GM21447 (cell line): Measurements from ENCODE around the gene TSKU.

Experiments used
- ATAC-seq: cut with Tn5 transposase; IDR thresholded peaks from one replicate; pipeline ENCODE4 v1.9.1; 2021; ENCODE audit not compliant: unreplicated experiment

Gene TSKU

DNA sequence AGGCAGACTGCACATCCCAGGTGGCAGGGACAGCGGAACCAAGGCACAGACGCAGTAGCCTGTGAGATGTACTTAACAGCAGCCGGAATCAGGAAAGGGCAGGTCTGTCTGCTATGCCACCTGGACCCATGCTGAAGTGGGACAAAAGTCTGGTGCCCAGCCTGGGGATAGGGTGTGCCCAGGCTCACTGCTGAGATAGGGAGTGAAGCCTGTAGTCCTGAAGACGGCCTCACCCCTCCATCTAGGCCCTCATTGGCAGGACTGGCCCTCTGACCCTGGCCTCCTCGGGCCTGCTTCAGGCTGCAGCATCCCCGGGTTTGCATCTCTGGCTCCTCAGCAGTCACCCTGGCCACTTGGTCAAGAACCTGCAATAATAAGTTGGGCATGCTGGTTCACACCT, 32.4 kb upstream of the TSKU start:
- ATAC-seq: no peak

- ATAC-seq: no peak
Measured at GRCh38 chr11:76752321-76753143, 30.6 kb upstream of the TSKU start.

- no peak for ATAC-seq
Measured at GRCh38 chr11:76753449-76753848, 29.7 kb upstream of the TSKU start.

- no peak for ATAC-seq
Measured at GRCh38 chr11:76753950-76754349, 29.2 kb upstream of the TSKU start.

- no peak for ATAC-seq
Measured at GRCh38 chr11:76756341-76756741, 26.8 kb upstream of the TSKU start.

- no peak for ATAC-seq
Measured at GRCh38 chr11:76758311-76758710, 24.8 kb upstream of the TSKU start.

- no peak for ATAC-seq
Measured at GRCh38 chr11:76759092-76759491, 24.1 kb upstream of the TSKU start.

DNA sequence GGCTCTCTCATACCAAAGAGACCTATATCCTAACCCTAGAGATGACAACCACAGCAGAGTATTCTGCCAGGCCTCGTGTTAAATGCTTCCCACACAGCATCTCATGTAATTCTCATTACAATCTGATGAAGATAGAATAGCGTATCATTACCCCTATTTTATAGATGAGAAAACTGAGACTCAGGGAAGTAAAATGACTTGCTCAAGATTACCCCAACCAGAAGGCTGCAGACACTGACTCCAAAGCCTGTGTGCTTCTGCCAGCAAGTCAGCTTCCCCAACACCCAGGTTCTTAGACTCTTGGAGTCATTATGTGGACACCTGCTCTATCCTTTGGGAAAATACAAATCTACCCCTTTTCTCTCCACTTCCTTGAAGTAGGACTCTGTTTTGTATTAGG, 23.6 kb upstream of the TSKU start:
- no peak for ATAC-seq

GRCh38 chr11:76760236-76760635, 22.9 kb upstream of the TSKU start:
- ATAC-seq: no peak

GRCh38 chr11:76761718-76762355, 21.3 kb upstream of the TSKU start:
- no peak for ATAC-seq

GRCh38 chr11:76762356-76762752, 20.8 kb upstream of the TSKU start:
- ATAC-seq: no peak

DNA sequence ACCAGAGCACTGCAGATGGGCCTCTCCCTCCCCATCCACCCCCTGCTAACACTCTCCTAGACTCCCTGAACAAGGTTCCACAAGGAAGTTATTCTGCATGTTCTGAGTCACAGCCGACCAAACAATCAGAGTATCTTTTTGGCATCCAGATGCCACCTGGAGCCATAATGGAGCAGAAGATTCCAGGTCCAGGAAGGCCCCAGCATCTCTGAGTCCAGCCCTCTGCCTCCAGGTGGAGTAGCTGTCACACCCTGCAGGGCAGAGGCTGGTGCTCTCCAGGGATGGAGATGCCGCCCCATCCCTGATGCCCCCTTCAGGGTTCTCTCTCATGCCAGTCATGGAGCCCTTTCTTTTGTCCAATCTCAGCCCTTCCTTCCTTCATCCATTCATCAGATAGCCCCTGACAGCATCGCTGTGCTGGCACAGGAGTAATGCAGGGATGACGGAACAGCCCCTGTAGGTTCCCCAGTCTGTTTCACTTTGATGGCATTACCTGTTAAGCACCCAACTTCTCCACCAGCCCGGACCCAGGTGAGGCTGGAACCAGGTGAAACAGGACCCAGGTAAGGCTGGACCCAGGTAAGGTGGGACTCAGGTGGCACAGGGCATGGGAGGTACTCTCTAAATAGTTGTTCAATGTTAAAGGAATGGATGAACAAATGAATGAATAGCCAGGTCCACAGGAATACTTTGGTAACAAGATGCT, 20.1 kb upstream of the TSKU start:
- no peak for ATAC-seq

- no peak for ATAC-seq
Measured at GRCh38 chr11:76763573-76764346, 19.4 kb upstream of the TSKU start.

DNA sequence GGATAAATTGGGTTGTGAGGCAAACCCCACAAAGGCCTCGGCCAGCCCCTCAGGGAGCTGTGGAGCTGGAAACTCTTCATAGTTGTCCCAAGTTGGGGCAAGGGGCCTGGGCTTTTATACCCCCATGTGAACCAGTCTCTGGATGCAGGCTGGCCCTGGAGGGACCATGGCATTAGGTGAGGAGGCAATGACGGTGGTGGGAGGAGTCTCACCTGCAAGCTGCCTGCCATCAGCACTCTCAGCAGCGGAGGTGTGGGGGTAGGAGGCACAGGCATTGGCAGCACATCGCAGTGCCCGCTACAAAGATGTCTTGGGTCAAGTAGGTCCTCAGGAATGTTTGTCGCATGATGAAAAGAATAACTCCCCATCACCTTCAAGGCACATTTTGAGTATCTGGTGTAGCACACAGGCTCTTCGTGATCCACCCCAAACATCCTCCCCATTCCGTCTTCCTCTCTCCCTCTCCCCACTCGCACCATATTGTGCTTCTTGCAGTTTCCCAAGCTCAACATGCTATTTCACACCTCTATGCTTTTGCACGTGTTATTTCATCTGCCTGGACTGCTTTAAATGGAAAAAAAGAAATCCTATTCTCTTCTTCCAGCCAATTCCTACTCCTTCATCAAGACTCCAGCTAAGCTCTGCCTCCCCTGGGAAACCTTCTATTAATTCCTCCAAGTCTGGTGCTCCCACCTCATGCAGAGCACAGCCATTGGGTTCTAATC, 18.1 kb upstream of the TSKU start:
- no peak for ATAC-seq

GRCh38 chr11:76765863-76766350, 17.2 kb upstream of the TSKU start:
- ATAC-seq: no peak

DNA sequence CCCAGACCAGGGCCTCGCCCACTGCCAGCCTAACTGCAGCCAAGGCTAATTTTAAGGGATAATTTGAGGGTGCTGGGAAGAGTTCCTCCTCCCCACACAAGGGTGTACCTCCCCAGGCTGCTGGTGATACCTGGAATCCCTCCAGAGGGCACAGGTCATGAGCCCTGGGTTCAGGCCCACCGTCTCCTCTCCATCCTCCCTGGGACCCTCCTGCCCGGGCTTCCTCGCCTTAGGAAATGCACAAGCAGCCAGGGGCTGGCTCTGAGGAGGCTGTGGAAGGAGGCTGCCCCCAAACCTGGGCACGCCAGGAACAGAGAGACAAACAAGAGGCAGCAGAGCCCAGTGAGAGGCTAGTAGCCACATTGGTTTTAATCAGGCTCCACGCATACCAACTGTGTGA, 16.6 kb upstream of the TSKU start:
- ATAC-seq: no peak

- ATAC-seq: no peak
Measured at GRCh38 chr11:76767659-76768058, 15.5 kb upstream of the TSKU start.

DNA sequence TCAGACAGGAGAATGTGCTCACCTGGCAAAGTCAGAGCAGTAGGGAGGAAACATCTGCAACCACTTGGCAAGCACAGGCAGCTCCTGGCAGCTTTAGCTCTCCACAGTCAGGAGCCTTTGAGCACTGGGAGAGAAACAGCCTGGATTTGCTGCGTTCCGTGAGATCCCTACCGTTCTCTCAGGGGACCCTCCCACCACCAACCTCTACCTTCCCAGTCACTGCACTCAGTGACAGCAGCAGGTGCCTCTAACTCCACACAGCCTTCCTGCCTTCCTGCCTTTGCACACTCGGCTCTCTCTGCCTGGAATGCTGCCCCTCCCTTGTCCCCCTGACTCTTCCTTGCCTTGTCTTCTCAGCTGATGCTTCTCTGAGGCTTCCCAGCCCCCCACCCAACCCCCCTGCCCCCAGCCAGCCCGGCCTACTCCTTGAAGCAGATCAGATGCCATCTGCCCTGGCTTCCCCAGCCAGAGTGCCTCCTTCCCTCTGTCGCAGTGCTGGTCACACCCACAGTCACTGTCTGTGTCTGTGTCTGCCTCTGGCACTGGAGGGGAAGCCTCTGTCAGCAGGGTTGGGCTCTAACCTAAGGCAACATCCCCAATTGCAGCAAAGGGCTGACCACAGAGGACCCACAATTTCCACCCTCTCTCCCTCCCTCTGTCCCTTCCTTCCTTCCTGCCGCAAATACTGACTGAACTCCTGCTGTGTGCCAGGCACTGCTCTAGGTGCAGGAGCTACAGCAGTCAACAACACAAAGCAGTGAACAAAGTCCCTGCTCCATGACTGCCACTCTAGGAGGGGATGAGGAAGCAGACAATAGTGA, 14.9 kb upstream of the TSKU start:
- no peak for ATAC-seq

DNA sequence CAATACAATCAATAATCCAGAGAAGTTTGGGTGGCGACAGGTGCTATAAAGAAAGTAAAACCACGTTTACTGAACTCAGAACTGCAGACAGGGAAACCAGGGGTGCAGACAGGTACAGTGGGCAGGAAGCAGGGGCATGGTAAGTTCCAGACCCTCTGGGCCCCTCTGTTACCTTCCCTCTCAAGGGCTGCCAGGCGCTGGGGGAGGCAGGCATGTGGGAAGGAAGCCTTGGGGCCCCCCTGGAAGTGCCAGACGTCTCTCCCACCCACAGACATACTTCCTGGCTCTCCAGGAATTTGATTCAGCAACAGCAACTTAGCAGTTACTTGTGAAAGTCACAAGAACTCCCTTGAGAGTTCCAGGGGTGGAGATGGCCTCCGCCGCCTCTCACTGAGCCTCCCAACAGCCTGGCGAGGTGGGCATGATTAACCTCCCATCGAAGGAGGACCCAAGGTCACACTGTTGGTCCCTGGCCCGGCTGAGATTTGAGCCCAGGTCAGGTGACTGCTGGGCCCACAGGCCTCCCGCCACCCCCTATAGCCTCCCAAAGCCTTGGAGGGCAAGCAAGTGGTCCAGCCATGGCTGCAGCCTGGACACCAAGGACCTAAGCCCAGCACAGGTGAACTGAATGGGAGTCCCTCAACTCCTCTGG, 14.1 kb upstream of the TSKU start:
- no peak for ATAC-seq
